Sigmoid colon (tissue), 7 donors: ENCODE results near the gene CCDC8. TPM values are rescaled to one million over a fixed set of nuclear protein-coding genes. Genes with fewer than 3 reads are reported as not detected.

ENCODE experiments used
- DNase-seq: peaks from one replicate; pipeline ENCODE4 v3.0.0-alpha.2; 2019
- H3K27ac ChIP-seq, 4 donors: fragments of 200-600 bp; sonication (generic); one replicate each; pipeline ENCODE4 v1.5.1; 2016 to 2019; ENCODE audit warnings: mild to moderate bottlenecking in 1 of 4
- H3K27me3 ChIP-seq, 3 donors: fragments of 200-600 bp; sonication (generic); one replicate each; pipeline ENCODE4 v1.5.1; 2019; ENCODE audit warnings: mild to moderate bottlenecking in 1 of 3
- H3K36me3 ChIP-seq, 4 donors: fragments of 200-600 bp; sonication (generic); one replicate each; pipeline ENCODE4 v1.5.1; 2016 to 2019
- H3K4me1 ChIP-seq, 4 donors: fragments of 200-600 bp; sonication (generic); one replicate each; pipeline ENCODE4 v1.5.1; 2017 to 2019
- H3K4me3 ChIP-seq, 4 donors: fragments of 200-600 bp; sonication (generic); one replicate each; pipeline ENCODE4 v1.5.1; 2017 to 2019; ENCODE audit warnings: mild to moderate bottlenecking in 2 of 4, moderate library complexity in 1 of 4
- H3K9me3 ChIP-seq, 4 donors: fragments of 200-600 bp in 3 of 4; sonication (generic) in 3 of 4; one replicate each; pipeline versions ENCODE4 v1.5.1 to v1.6.1; 2013 to 2019
- CTCF ChIP-seq, 4 experiments: fragments of 450-650 bp in 3 of 4; fragments of 200-600 bp in 1 of 4; IDR thresholded peaks; one replicate each; pipeline ENCODE4 v1.5.1; 2016 to 2019; ENCODE audit warnings: antibody characterized with exemption in 4 of 4, mild to moderate bottlenecking in 3 of 4, moderate library complexity in 2 of 4
- EP300 ChIP-seq, 4 donors: sonication (generic); formaldehyde crosslinking; IDR thresholded peaks; one replicate each; pipeline ENCODE4 v1.6.1; 2017; ENCODE audit warnings: antibody characterized with exemption in 4 of 4
- POLR2A ChIP-seq, 2 donors: fragments of 450-650 bp; IDR thresholded peaks; one replicate each; pipeline ENCODE4 v1.6.1; 2016; ENCODE audit warnings: antibody characterized with exemption in 2 of 2, mild to moderate bottlenecking in 2 of 2, moderate library complexity in 2 of 2
- POLR2AphosphoS5 ChIP-seq, 4 donors: sonication (generic); formaldehyde crosslinking; IDR thresholded peaks; one replicate each; pipeline ENCODE4 v1.6.1; 2017; ENCODE audit warnings: antibody characterized with exemption in 4 of 4
- WGBS, 2 donors: extraction: QIAGEN DNeasy Blood & Tissue Kit; methylation state at CpG; one replicate each; pipeline ENCODE4 v1.1.7; 2013; 5-methylcytosine and 5-hydroxymethylcytosine counted together
- intact Hi-C: fragments of 100-400 bp; cut with DNase I; formaldehyde crosslinking; loops from one replicate; pipeline ENCODE4 v1.15.1; 2023
- polyA plus RNA-seq, 3 donors: library from polyadenylated mRNA; stranded (reverse); fragments of 200-250 nt; gene quantifications; one replicate each; pipeline ENCODE4 v1.2.3, GENCODE V29; 2013
- total RNA-seq, 4 donors: library from RNA; depleted of rRNA; stranded (reverse); fragments of >200 nt; gene quantifications; one replicate each; pipeline ENCODE4 v1.1.0, GENCODE V29; 2016
- donor health status: healthy with polysubstance abuse.
- donor health status: Bipolar disorder and iron deficiency.
- donor health status: healthy.

CCDC8 gene
- total and polyA plus RNA-seq, 7 donors, result 0.69 to 6.1 (median 3.5) TPM

- DNase-seq, result no peak
- no peaks in the 10 kb centered on the region for H3K9me3 ChIP-seq
- intact Hi-C loops, result no loop called here
- TF ChIP-seq POLR2AphosphoS5 (IDR thresholded peaks at IDR 0.05), result no peak
- no peak for TF ChIP-seq EP300 (IDR thresholded peaks at IDR 0.05)
- TF ChIP-seq CTCF (IDR thresholded peaks at IDR 0.05), result no peak
- TF ChIP-seq POLR2A (IDR thresholded peaks at IDR 0.05), result no peak
- WGBS, 2 donors, result 13 to 19% methylated on average over 29 of the region's 29 CpGs
- no peaks in the 10 kb centered on the region for H3K36me3 ChIP-seq
- H3K4me1 ChIP-seq, result peaks cover 0 to 63% (median 48%) of the 10 kb centered on the region in 4 donors
- peak overlapping the region; percentile 35 to 56 (median 44) for H3K4me3 ChIP-seq
- peaks cover 9 to 84% (median 59%) of the 10 kb centered on the region in 3 donors for H3K27me3 ChIP-seq
- peak overlapping the region; percentile 38 to 75 (median 66) for H3K27ac ChIP-seq
These were observed 608 bp downstream of the CCDC8 start for GRCh38 chr19:46412650-46413261.

GRCh38 chr19:46411925-46412649 lies 1.3 kb downstream of the CCDC8 start:
- no peak for DNase-seq
- H3K4me1 ChIP-seq, result peaks cover 0 to 64% (median 48%) of the 10 kb centered on the region in 4 donors
- peak overlapping the region; percentile 38 to 75 (median 66) for H3K27ac ChIP-seq
- H3K4me3 ChIP-seq, result peak overlapping the region; percentile 35 to 56 (median 44)
- intact Hi-C loops, result no loop called here
- TF ChIP-seq EP300 (IDR thresholded peaks at IDR 0.05), result no peak
- no peak for TF ChIP-seq POLR2AphosphoS5 (IDR thresholded peaks at IDR 0.05)
- TF ChIP-seq POLR2A (IDR thresholded peaks at IDR 0.05), result no peak
- TF ChIP-seq CTCF (IDR thresholded peaks at IDR 0.05), result no peak
- WGBS, 2 donors, result 16 to 36% methylated on average over 54 of the region's 54 CpGs
- no peaks in the 10 kb centered on the region for H3K9me3 ChIP-seq
- H3K36me3 ChIP-seq, result no peaks in the 10 kb centered on the region
- peaks cover 9 to 89% (median 65%) of the 10 kb centered on the region in 3 donors for H3K27me3 ChIP-seq

- no peaks in the 10 kb centered on the region for H3K36me3 ChIP-seq
- peak overlapping the region; percentile 35 to 56 (median 44) for H3K4me3 ChIP-seq
- WGBS, 2 donors, result 71 to 76% methylated on average over 13 of the region's 13 CpGs
- intact Hi-C loops, result no loop called here
- peaks cover 0 to 58% (median 43%) of the 10 kb centered on the region in 4 donors for H3K4me1 ChIP-seq
- peaks cover 9 to 87% (median 71%) of the 10 kb centered on the region in 3 donors for H3K27me3 ChIP-seq
- no peaks in the 10 kb centered on the region for H3K9me3 ChIP-seq
- peak overlapping the region; percentile 5 to 75 (median 50) for H3K27ac ChIP-seq
- TF ChIP-seq EP300 (IDR thresholded peaks at IDR 0.05), result no peak
- TF ChIP-seq POLR2A (IDR thresholded peaks at IDR 0.05), result no peak
- TF ChIP-seq POLR2AphosphoS5 (IDR thresholded peaks at IDR 0.05), result no peak
- no peak for TF ChIP-seq CTCF (IDR thresholded peaks at IDR 0.05)
- DNase-seq, result no peak
These were observed 2.1 kb downstream of the CCDC8 start for GRCh38 chr19:46411088-46411924.

GRCh38 chr19:46410205-46411087 lies 2.9 kb downstream of the CCDC8 start:
- 82 to 84% methylated on average over 13 of the region's 13 CpGs for WGBS, 2 donors
- peaks cover 0 to 55% (median 36%) of the 10 kb centered on the region in 4 donors for H3K4me1 ChIP-seq
- TF ChIP-seq EP300 (IDR thresholded peaks at IDR 0.05), result no peak

More at GRCh38 chr19:46410205-46411087, 2.9 kb downstream of the CCDC8 start:
- Histone ChIP-seq H3K9me3 (no peaks in the 10 kb centered on the region), H3K27ac (peak overlapping the region in 1 of 4 donors; percentile 63), H3K4me3 (peak overlapping the region in 1 of 4 donors; percentile 51), H3K27me3 (peaks cover 16 to 87% (median 74%) of the 10 kb centered on the region in 3 donors), H3K36me3 (no peaks in the 10 kb centered on the region)
- DNase-seq, result no peak
- intact Hi-C loops, result no loop called here
